Activated T-helper 9 cell treated with anti-CD3 and anti-CD28 coated beads, Interleukin-2, amount 50 U/mL, for 16 hours (primary cell): Measurements from ENCODE around the gene SNRNP27.
"Not testable (repeated sequence)": the region's sequence is repeated elsewhere in the genome, so short reads cannot be mapped to it uniquely, and the experiment has no call there.

Experiments used
- DNase-seq: peaks from one replicate; pipeline ENCODE4 v3.0.0-alpha.2; 2020; ENCODE audit warnings: low read depth

The SNRNP27 gene, protein sequence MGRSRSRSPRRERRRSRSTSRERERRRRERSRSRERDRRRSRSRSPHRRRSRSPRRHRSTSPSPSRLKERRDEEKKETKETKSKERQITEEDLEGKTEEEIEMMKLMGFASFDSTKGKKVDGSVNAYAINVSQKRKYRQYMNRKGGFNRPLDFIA

DNA sequence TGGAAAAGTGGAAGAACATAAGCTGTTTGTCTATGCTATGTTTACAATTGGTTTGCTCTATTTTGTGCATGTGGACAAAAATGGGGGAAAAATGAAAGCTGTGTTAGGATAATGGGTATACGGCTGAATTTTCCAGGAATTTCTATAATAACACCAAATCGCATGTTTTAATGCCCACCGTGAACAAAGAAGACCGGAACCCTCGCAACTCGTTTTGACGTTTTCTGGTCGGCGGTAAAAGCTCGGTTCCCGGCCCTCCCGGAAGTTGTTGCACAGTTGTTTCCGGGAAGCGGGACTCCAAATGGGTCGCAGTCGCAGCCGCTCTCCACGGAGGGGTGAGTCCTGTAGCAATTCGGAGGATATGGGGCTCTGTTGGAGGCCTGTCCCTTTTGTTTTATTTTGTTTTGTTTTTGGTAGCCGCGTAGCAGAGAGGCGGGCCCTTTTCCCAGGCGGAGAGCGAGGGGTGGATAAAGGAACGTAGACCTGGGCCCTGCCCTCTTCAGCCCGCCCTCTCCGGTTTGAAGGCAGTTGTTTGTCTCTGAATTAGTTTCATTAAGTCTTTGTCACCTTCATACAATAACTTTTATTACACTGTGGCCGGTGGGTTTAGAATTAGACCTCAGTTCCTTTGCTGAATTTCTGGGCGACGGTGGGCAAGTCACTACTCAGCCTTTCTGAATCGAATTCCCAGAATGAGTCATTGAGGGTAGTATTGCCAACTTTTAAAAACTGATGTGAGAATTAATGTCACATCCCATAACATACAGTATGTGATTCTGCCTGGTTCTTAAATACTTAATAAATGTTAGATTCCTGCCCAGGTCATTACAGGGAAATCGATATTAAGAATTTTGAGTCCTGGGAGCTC lies at the start of gene SNRNP27:
TSS of gene SNRNP27 (plus strand) at position 273 of the 868 bp plus-strand sequence. CDS start at position 302, 29 bp downstream.
- peak; percentile 73 for DNase-seq

DNA sequence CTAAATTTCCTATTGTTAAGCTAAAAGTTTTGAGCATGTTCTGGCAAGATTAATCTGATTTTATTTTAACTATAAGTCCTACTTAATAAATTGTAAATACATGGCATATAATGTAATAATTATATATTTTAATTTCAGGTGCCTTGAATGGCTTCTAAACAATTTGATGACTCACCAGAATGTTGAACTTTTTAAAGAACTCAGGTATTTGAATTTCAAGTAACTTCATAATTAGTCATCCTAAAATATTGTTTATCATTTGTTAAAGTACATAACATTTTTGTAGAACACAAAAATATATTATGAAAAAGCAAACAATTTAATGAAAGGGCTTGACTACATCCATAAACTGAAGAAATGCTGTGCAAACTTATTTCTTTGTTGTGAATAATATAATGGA lies 49.8 kb upstream of the SNRNP27 start:
- DNase-seq, result no peak

DNA sequence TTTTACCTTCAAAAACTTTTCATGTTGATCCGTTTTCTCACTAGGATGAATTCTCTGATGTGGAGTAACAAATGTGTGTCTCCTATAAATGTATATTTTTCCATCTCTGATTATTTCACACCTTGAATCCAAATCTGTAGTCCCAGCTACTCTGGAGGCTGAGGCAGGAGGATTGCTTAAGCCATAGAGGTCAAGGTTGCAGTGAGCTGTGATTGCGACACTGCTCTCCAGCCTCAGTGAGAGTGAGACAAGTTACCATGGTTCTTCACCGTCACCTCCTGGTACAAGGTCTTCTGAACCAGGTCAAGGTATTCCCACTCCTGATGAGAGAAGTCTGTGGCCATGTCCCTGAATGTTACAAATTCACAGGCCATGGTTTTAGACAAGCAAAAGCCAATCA lies 49.2 kb upstream of the SNRNP27 start:
- no peak for DNase-seq

DNA sequence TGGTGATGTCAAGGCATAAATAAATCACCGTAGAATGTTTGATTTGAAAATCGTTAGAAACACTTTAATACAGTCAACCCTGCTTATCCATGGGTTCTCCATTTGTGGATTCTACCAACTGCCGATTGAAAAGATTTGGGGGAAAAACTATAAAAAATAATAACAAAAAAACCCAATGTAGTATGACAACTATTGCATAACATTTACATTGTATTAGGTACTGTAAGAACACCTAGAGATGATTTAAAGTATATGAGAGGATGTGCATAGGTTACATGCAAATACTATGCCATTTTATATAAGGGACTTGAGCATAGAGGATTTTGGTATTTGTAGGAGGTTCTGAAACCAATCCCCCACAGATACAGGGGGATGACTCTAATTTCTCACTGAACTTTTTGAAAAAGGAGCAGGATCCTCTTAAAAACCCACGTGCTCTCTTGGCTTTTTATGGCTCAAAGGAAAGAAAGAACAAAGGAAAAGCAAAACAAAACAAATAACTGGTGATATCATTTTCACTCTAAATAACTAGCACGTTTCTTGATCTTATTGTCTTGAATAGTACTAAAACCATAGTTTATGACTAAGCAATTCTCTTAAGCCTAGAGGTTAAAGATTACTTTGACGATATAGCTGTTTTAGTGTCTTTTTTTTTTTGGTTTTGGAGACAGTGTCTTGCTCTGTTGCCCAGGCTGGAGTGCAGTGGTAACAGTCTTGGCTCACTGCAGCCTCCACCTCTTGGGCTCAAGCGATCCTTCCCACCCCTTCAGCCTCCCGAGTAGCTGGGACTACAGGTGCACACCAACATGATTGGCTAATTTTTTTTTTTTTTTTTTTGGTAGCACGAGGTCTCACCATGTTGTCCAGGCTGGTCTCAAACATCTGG lies 47.3 kb upstream of the SNRNP27 start:
- DNase-seq, result no peak

DNA sequence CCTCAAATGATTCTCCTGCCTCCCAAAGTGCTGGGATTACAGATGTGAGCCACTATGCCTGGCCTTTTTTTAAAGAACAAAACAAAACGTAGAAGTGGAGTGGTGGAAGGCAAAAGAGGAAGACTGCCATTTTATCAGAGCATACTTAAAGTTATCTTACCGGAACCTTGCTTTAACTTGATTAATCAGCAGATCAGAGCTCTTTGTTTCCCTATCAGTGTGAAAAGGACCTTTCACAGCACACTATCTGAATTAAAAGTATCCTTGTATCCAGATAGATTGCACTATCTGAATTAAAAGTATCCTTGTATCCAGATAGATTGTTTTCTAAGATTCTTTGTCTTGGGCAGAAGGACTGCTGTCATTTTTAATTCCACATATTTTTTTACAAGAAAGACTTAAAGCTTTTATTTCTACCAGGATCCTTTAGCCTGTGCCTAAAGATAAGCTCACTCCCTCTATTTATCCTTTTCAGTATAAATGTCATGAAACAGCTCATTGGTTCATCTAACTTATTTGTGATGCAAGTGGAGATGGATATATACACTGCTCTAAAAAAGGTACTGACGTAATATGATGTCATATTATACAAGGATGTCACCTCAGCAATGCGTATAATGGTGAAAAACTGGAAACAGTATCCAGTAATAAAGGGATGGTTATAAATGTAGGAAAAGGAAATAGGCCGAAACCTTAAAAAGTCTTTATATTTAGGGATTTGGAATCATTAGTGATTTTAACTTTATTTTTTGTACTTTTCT lies 46.5 kb upstream of the SNRNP27 start:
- no peak for DNase-seq

DNA sequence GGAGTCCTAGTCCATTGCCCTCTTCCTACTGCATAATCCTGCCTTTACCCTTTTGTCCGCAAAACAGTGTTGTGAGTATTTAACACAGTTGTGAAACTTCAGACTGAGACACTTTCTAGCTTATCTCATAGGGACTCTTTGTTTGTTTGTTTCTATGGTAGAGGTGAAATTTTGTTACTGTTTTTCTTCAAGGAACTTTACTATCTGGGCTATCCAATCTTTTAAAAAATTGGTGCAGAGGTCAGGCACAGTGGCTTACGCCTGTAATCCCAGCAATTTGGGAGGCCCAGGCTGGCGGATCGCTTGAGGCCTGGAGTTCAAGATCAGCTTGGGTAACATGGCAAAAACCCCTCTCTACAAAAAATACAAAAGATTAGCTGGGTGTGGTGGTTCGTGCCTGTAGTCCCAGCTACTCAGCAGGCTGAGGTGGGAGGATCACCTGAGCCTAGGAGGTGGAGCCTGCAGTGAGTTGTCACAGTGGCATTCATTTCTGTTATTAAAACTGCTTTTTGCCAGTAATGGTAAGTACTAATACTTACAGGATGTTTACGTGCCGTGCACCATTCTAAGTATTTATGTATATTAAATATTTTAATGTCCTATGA lies 45.5 kb upstream of the SNRNP27 start:
- no peak for DNase-seq

DNA sequence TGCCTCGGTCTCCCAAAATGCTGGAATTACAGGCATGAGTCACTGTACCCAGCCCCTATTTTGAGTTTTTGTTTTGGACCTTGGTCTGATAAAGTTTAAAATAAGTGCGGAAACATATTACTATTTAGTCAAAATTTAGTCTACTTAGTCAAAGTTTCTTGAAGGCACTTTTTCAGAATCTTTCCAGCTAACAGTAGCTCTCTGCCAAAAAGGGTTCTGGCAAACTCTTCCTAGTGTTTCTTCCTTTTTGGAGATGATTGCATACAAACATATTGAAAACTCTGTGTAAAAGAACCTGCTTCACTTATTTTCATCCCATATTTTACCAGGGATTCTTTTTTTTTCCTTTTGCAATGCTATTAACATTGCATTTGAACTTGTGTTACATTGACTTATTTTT lies 35.5 kb upstream of the SNRNP27 start:
- no peak for DNase-seq

DNA sequence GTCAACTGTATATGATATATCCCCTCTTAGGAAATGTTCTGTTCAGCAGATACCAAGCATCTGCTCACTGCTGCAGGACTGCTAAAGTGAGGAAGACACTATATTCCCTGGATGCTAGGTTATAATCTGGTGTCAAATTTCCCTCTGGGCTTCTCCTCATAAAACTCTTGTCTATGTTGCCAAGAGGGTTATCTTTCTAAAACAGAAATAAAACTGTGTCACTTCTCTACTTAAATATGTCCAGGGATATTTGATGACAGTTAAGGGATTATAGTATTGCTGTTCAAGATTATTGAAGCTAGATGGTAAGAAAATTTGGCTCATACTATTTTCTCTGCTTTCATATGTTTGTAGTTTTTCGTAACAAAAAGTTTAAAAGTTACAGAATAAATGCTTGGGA lies 30.5 kb upstream of the SNRNP27 start:
- no peak for DNase-seq

DNA sequence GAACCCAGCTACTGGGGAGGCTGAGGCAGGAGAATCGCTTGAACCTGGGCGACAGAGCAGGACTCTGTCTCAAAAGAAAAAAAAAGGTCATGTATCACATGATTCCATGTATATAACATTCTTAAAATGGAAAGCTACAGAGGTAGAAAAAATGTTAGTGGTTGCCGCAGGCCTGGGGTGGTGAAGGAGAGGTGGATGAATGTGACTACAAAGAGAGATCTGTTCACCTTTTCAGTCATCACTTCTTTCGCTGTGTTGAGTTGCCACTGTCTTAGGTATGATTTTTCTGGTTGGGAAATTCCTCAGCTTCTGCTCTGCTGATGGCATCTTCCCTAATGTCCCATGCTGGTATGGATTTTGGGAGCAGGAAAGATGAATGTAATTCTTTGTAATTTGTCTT lies 5.3 kb upstream of the SNRNP27 start:
- no peak for DNase-seq

DNA sequence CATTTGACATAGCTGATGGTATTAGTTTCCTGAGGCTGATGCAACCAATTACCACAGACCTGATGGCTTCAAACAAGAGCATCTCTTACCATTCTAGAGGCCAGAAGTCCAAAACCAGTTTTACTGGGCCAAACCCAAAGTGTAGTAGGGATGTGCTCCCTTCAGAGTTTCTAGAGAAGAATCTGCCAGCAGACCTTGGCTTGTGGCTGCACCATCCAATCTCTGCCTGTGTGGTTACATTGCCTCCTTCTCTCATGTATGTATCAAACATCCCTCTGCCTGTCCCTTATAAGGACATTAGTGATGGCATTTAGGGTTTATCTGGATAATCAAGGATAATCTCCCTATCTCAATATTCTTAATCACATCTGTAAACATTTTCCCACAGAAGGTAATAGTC lies 4.5 kb upstream of the SNRNP27 start:
- no peak for DNase-seq

DNA sequence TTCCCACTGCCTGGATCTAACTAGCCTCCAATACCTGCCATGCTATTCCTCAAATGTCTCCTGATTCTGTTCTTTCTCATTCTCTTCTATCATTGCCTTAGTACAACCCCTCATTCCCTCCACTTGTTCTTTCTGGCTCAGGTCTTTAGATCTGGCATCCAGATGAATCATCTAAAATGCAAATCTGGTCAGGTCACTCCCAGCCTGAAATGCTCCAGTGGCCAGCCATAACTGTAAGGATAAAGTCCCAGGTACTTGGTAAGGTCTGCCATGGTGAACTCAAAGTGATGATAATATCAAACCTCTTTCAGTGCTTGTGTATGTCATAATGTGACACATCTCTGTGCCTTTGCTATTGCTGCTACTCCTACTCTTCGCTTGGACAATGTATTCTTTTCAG lies 2.9 kb upstream of the SNRNP27 start:
- DNase-seq, result no peak

DNA sequence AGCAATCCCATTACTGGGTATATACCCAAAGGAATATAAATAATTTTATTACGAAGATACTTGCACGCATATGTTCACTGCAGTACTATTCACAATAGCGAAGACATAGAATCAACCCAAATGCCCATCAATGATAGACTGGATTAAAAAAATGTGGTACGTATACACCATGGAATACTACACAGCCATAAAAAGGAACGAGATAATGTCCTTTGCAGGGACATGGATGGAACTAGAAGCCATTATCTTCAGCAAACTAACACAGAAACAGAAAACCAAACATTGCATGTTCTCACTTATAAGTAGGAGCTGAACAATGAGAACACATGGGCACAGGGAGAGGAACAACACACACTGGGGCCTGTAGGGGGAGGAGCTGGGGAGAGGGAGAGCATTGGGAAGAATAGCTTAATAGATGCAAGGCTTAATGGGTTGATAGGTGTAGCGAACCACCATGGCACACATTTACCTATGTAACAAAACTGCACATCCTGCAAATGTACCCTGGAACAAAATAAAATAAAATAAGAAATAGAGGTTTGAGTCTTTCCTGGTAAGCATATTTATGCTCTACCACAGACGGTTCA lies 825 bp upstream of the SNRNP27 start:
- DNase-seq, result not testable (repeated sequence)

DNA sequence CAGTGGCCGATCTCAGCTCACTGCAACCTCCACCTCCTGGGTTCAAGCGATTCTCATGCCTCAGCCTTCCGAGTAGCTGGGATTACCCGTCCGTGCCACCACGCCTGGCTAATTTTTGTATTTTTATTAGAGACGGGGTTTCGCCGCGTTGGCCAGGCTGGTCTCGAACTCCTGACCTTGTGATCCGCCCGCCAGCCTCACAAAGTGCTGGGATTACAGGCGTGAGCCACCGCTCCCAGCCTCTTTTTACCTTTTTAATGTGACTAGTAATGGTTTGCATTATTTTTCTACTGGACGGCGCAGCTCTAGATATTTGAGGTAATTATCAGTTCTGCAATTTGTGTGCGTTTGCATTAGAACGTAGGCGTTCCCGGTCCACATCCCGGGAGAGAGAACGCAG lies 981 bp downstream of the SNRNP27 start:
- not testable (repeated sequence) for DNase-seq

DNA sequence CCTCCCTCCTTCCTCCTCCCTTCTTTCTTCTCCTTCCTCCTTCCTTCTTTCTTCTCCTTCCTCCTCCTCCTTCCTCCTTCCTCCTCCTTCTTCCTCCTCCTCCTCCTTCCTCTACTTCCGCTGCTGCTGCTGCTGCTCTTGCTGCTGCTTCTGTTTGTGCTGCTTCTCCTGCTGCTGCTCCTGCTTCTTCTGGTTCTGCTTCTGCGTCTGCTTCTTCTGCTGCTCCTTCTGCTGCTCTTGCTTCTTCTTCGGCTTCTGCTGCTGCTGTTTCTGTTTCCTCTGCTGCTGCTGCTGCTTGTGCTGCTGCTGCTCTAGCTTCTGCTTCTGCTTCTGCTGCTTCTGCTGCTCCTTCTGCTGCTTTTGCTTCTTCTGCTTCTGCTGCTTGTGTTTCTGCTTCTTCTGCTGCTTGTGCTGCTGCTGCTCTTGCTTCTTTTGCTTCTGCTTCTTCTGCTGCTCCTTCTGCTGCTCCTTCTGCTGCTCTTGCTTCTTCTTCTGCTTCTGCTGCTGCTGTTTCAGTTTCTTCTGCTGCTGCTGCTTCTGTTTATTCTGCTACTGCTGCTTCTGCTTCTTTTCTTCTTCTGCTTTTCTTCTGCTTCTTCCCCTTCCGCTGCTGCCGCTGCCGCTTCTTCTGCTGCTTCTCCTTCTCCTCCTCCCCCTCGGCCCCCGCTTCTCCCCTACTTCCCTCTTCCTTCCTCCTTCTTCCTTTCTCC lies 8.6 kb downstream of the SNRNP27 start:
- no peak for DNase-seq

DNA sequence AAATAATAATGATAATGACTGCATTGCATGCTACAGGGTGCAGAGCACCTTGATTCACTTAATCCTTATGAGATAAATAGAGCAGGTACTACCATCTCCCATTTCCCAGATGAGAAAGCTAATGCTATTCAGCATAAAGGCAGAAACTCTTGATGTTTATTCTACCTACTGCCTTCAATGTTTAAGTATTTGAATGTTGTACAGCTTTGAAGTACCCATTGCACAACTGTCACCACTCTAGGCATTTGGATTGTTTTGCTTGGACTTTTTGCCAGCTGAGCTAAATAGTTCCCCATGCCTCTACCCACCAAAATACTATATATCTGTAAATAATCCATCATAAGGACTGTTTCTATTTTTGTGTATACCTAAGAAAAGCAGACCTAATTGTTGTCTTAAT lies 13.5 kb downstream of the SNRNP27 start:
- no peak for DNase-seq

DNA sequence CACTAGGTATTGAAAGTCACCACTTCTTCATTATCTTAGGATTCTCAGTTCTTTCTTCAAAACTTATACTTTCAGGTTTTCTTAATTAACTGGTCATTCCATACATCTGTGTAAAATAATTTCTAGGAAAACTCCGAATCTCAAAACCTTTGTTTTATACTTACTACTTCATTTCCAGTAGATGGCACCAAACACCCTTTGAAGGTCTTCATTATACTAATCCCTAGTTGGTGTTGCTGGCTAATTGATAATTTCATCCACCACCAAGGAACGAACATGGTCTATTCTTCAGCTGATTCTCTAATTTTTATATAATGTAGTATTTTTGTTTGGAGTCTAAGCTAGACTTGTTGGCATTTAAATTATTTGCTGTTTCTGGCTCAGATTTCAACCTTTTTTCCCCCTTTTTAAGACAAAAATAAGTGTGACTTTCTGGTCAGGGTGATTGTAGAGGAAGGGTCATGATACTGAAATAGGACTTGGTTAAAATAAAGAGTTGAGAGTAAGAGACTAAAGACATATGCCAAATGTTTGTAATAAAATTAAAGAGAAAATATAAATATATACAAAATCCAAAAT lies 18.3 kb downstream of the SNRNP27 start:
- no peak for DNase-seq

DNA sequence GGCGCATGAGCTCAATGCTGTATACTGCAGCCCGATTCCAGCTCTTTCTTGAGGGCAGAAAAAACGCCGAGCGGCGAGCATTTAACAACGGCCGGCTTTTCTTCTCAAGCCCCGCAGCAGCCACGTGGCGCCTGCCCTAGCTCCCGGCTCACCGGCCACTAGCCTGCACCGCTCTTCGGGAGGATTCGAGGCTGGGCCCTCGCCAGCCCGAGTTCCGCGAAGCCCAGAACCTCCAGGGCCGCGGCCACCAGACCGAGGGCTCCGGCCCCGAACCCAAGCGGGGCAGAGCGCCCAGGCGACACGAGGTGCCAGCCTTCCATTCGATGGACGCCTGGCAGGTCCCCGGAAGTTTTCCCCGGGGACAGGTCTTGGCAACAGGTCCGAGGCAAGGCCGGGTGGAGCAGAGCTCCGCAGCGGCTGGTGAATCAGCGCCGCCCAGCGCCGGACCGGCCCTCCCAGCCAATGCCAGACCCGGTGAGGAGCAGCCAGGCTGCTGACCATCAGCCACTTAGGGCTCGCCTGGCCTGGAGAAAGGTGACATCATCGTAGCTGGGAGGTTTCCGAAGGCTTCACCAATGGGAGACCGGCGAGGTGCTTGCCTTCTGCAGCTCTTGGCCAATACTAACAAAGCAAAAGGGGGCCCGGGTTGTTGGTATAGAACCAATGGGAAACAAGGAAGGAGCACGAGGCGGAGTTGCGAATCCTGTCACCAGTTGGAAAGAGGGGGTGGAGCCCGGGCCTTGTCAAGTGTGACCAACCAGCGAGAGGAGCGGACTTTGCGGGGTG lies 20.6 kb downstream of the SNRNP27 start:
- DNase-seq, result no peak

DNA sequence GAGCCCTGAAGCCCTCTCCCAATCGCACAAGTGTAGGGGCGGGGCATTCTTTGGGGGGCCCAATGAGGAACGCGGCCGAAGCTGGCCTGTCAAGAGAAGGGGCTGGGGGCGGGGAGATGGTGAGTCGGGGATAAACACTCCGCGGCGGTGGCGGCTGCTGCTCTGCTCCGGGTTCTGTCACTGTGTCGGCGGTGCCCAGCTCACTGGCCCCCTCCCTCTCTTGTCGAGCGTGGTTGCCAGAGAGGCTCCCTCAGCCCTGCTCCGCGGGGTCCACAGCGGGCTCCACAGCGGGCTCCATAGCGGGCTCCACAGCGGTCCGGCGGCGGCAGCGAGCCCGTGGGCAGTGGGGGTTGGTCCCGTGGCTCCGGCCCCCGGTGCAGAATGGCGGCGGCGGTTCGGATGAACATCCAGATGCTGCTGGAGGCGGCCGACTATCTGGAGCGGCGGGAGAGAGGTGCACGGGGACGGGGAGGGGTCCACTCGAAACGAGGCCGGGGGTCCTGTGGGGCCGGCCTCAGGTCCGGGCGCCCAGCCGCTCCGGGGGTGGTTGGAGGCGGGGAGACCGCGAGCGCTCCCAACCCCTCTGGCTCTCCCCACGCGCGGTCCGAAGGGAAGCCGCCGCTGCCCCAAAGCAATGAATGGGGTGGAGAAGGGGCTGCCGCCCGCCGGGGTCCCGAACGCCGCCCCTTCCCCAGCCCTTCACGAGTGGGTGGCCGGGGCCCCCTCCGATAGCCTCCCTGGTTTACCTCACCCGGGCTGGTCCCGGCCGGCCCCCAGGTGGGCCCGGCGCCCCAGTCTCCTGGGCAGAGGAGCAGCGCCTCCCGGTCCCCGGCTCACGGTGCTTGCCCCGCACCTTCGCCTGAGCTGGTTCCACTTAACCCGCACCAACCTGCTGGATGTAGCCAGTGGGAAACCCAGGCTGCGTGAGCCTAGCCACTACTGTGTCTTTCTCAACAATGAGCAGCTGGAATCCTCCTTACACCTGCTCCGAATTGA lies 21.5 kb downstream of the SNRNP27 start, which contains the start of gene MXD1:
TSS of gene MXD1 (plus strand) at position 160 of the 996 bp plus-strand sequence. CDS start at position 382, 222 bp downstream.
- DNase-seq, result peak; percentile 100
